Breast epithelium (tissue), 3 donors: Measurements from ENCODE around the gene CLASP2.

Experiments used
- POLR2A ChIP-seq: fragments of 450-650 bp; IDR thresholded peaks from one replicate; pipeline ENCODE4 v1.6.1; 2016; ENCODE audit warnings: antibody characterized with exemption, mild to moderate bottlenecking, moderate library complexity
- TF ChIP-seq, protein P1 (sequence below), 3 donors: fragments of 450-650 bp; IDR thresholded peaks; one replicate each; pipeline ENCODE4 v1.5.1; 2016 to 2017; ENCODE audit warnings: antibody characterized with exemption in 3 of 3, mild to moderate bottlenecking in 3 of 3, moderate library complexity in 3 of 3

DNA sequence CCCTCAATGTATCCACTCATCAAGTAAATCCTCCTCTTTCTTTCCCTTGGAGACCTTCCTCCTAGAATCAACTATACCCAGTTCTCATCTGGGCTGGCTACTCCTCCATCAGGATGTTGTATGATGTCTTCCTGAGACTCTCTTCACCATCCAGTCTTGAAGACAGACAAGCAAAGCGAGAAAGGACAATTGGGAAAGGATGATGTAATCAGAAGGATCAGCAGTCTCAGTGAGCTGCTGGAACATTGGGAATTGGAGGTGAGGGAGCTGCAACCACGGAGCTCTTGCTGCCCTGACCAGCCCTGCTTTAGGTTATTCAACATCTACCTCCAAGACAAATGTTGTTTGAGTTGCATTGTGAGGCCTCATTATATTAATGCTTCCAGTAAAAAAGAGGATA lies 229.8 kb downstream of the CLASP2 start:
- TF ChIP-seq, protein P1, sequence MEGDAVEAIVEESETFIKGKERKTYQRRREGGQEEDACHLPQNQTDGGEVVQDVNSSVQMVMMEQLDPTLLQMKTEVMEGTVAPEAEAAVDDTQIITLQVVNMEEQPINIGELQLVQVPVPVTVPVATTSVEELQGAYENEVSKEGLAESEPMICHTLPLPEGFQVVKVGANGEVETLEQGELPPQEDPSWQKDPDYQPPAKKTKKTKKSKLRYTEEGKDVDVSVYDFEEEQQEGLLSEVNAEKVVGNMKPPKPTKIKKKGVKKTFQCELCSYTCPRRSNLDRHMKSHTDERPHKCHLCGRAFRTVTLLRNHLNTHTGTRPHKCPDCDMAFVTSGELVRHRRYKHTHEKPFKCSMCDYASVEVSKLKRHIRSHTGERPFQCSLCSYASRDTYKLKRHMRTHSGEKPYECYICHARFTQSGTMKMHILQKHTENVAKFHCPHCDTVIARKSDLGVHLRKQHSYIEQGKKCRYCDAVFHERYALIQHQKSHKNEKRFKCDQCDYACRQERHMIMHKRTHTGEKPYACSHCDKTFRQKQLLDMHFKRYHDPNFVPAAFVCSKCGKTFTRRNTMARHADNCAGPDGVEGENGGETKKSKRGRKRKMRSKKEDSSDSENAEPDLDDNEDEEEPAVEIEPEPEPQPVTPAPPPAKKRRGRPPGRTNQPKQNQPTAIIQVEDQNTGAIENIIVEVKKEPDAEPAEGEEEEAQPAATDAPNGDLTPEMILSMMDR (IDR thresholded peaks at IDR 0.05): no peak
- TF ChIP-seq POLR2A: no peak
